ENCODE results near the gene RAET1E.

DNA sequence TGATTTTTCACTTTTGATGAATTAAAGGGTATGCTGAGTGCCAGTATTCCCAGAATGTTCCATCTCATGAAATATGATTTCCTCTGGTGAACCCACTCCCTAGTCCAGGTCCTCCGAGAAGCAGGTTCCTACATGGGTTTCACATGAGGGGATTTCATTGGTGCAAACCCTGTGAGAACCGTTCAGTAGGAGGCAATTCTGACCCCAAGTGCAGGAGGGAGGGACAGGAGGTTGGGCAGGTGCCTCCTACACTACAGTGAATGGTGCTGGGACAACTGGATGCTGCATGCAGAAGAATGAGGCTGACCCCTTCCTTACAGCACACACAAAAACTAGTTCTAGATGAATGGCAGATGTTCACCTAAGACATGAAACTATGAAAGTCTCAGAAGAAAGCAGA is 38.8 kb upstream of the RAET1E start:
- TF ChIP-seq CTCF (IDR thresholded peaks at IDR 0.05) (no peak), EP300 (IDR thresholded peaks at IDR 0.05) (no peak)
